Measurements from ENCODE around the gene UCN.

UCN gene

DNA sequence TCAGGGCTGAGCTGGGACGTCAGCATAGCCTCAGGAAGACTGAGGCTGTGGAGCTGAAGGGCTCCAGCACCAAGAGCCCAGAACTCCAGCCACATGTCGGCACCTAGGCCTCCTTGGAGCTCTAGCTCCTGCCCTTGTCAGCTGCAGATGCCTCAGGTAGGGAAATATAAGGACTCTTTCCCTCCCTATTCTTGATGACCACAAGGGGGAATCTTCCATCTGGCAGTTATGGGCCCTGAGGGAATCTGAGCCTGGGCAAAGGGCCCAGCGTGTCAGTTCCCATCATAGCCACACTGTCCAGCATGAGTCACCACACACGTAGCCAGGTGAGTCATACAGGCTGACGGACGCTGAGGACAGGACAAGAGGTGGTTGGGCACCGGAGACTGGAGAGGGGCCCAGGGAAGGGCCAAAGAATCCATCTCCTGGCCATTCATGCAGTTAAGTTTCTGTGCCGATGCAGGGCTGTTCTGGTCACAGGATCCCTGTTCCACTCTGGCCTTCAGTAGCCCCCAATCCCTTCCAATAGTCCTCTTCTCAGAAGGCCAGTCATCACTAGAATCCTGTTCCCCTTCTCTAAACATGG lies 12.8 kb upstream of the UCN start (continued):
- TF ChIP-seq ZNF529 (tag by site-specific recombination; IDR thresholded peaks at IDR 0.05; ENCODE audit: insufficient replicate concordance) = no peak
- TF ChIP-seq, protein P1, sequence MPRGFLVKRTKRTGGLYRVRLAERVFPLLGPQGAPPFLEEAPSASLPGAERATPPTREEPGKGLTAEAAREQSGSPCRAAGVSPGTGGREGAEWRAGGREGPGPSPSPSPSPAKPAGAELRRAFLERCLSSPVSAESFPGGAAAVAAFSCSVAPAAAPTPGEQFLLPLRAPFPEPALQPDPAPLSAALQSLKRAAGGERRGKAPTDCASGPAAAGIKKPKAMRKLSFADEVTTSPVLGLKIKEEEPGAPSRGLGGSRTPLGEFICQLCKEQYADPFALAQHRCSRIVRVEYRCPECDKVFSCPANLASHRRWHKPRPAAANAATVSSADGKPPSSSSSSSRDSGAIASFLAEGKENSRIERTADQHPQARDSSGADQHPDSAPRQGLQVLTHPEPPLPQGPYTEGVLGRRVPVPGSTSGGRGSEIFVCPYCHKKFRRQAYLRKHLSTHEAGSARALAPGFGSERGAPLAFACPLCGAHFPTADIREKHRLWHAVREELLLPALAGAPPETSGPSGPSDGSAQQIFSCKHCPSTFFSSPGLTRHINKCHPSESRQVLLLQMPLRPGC (tag by site-specific recombination; IDR thresholded peaks at IDR 0.05) = 0 out of 2 replicates have a peak, but pooled peaks have one; percentile 57
- TF ChIP-seq ZFP37 (tag by site-specific recombination; IDR thresholded peaks at IDR 0.05) = peak; percentile 45; the same call in 1 of the 2 replicates
- TF ChIP-seq ZNF600 (tag by site-specific recombination; IDR thresholded peaks at IDR 0.05) = peak; percentile 68
- no peak for TF ChIP-seq ZNF610 (tag by site-specific recombination; IDR thresholded peaks at IDR 0.05; ENCODE audit: borderline replicate concordance)
- peak; percentile 59; the same call in 1 of the 2 replicates for TF ChIP-seq ZNF184 (tag by site-specific recombination; IDR thresholded peaks at IDR 0.05)
- TF ChIP-seq, protein P2, sequence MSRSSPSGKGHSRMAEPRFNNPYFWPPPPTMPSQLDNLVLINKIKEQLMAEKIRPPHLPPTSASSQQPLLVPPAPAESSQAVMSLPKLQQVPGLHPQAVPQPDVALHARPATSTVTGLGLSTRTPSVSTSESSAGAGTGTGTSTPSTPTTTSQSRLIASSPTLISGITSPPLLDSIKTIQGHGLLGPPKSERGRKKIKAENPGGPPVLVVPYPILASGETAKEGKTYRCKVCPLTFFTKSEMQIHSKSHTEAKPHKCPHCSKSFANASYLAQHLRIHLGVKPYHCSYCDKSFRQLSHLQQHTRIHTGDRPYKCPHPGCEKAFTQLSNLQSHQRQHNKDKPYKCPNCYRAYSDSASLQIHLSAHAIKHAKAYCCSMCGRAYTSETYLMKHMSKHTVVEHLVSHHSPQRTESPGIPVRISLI (tag by site-specific recombination; IDR thresholded peaks at IDR 0.05) = no peak
- TF ChIP-seq ZFP69B (tag by site-specific recombination; IDR thresholded peaks at IDR 0.05) = 0 out of 2 replicates have a peak, but pooled peaks have one; percentile 42
- TF ChIP-seq ZNF350 (tag by site-specific recombination; IDR thresholded peaks at IDR 0.05) = no peak
- TF ChIP-seq WT1 (tag by site-specific recombination; IDR thresholded peaks at IDR 0.05) = 0 out of 2 replicates have a peak, but pooled peaks have one; percentile 28
- TF ChIP-seq GFI1B (tag by site-specific recombination; IDR thresholded peaks at IDR 0.05) = no peak
- TF ChIP-seq ZNF785 (tag by site-specific recombination; IDR thresholded peaks at IDR 0.05) = no peak
- peak; percentile 82 for TF ChIP-seq ZNF629 (tag by site-specific recombination; IDR thresholded peaks at IDR 0.05)
- TF ChIP-seq, protein P3, sequence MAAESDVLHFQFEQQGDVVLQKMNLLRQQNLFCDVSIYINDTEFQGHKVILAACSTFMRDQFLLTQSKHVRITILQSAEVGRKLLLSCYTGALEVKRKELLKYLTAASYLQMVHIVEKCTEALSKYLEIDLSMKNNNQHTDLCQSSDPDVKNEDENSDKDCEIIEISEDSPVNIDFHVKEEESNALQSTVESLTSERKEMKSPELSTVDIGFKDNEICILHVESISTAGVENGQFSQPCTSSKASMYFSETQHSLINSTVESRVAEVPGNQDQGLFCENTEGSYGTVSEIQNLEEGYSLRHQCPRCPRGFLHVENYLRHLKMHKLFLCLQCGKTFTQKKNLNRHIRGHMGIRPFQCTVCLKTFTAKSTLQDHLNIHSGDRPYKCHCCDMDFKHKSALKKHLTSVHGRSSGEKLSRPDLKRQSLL (tag by site-specific recombination; IDR thresholded peaks at IDR 0.05) = peak; percentile 76
- TF ChIP-seq, protein P4, sequence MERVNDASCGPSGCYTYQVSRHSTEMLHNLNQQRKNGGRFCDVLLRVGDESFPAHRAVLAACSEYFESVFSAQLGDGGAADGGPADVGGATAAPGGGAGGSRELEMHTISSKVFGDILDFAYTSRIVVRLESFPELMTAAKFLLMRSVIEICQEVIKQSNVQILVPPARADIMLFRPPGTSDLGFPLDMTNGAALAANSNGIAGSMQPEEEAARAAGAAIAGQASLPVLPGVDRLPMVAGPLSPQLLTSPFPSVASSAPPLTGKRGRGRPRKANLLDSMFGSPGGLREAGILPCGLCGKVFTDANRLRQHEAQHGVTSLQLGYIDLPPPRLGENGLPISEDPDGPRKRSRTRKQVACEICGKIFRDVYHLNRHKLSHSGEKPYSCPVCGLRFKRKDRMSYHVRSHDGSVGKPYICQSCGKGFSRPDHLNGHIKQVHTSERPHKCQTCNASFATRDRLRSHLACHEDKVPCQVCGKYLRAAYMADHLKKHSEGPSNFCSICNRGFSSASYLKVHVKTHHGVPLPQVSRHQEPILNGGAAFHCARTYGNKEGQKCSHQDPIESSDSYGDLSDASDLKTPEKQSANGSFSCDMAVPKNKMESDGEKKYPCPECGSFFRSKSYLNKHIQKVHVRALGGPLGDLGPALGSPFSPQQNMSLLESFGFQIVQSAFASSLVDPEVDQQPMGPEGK (tag by site-specific recombination; IDR thresholded peaks at IDR 0.05) = peak; percentile 32; the same call in 1 of the 2 replicates
- no peak for TF ChIP-seq ZNF202 (tag by site-specific recombination; IDR thresholded peaks at IDR 0.05; ENCODE audit: borderline replicate concordance)
- no peak for TF ChIP-seq ZNF701 (tag by site-specific recombination; IDR thresholded peaks at IDR 0.05)
- peak; percentile 74 for TF ChIP-seq CTCF (tag by site-specific recombination; IDR thresholded peaks at IDR 0.05)
- 0 out of 2 replicates have a peak, but pooled peaks have one; percentile 39 for TF ChIP-seq KLF8 (tag by site-specific recombination; IDR thresholded peaks at IDR 0.05)
- TF ChIP-seq ZNF391 (tag by site-specific recombination; IDR thresholded peaks at IDR 0.05; ENCODE audit: borderline replicate concordance, low read depth) = no peak
- TF ChIP-seq TSHZ1 (tag by site-specific recombination; IDR thresholded peaks at IDR 0.05; ENCODE audit: borderline replicate concordance) = peak; percentile 79
- TF ChIP-seq BCL11A (tag by site-specific recombination; IDR thresholded peaks at IDR 0.05; ENCODE audit: low read depth) = 0 out of 2 replicates have a peak, but pooled peaks have one; percentile 36
- 0 out of 2 replicates have a peak, but pooled peaks have one; percentile 23 for TF ChIP-seq ZBTB17 (tag by site-specific recombination; IDR thresholded peaks at IDR 0.05)
- TF ChIP-seq SP3 (tag by site-specific recombination; IDR thresholded peaks at IDR 0.05) = 0 out of 2 replicates have a peak, but pooled peaks have one; percentile 26
- peak; percentile 74 for TF ChIP-seq GLIS1 (tag by site-specific recombination; IDR thresholded peaks at IDR 0.05)
- peak; percentile 80 for TF ChIP-seq ZNF366 (tag by site-specific recombination; conservative IDR thresholded peaks at IDR 0.05)
- TF ChIP-seq, protein P5, sequence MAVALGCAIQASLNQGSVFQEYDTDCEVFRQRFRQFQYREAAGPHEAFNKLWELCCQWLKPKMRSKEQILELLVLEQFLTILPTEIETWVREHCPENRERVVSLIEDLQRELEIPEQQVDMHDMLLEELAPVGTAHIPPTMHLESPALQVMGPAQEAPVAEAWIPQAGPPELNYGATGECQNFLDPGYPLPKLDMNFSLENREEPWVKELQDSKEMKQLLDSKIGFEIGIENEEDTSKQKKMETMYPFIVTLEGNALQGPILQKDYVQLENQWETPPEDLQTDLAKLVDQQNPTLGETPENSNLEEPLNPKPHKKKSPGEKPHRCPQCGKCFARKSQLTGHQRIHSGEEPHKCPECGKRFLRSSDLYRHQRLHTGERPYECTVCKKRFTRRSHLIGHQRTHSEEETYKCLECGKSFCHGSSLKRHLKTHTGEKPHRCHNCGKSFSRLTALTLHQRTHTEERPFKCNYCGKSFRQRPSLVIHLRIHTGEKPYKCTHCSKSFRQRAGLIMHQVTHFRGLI (tag by site-specific recombination; IDR thresholded peaks at IDR 0.05) = peak; percentile 90

All from HEK293 (cell line).